Activated T-helper 1 cell treated with anti-CD3 and anti-CD28 coated beads, Interleukin-12 subunit alpha, Interleukin-12 subunit beta, Interleukin-2, Interleukin-4 antibody, amounts not matched to agents 30 ng/mL and 10 ng/mL and 1 ng/mL, durations not matched to agents 14 hours and 24 hours and 36 hours (primary cell): ENCODE data around the gene CELF4. TPM values are rescaled to one million over a fixed set of nuclear protein-coding genes. Genes with fewer than 3 reads are reported as not detected.

ENCODE experiments used
- DNase-seq: peaks from one replicate; pipeline ENCODE4 v3.0.0; 2021; ENCODE audit warnings: low spot score
- H3K27ac Mint-ChIP-seq: one replicate; pipeline ENCODE4 v1.8.0; 2021; ENCODE audit warnings: mild to moderate bottlenecking, mixed read lengths
- H3K27me3 Mint-ChIP-seq: one replicate; pipeline ENCODE4 v1.8.0; 2022; ENCODE audit warnings: mild to moderate bottlenecking, moderate library complexity, mixed read lengths; ENCODE audit not compliant: insufficient read depth
- H3K36me3 Mint-ChIP-seq: one replicate; pipeline ENCODE4 v1.8.0; 2021; ENCODE audit warnings: low read depth, mixed read lengths
- H3K4me1 Mint-ChIP-seq: one replicate; pipeline ENCODE4 v1.8.0; 2021; ENCODE audit warnings: low read depth, mixed read lengths
- H3K4me3 Mint-ChIP-seq: one replicate; pipeline ENCODE4 v1.8.0; 2021; ENCODE audit warnings: mild to moderate bottlenecking, moderate library complexity, mixed read lengths
- H3K9me3 Mint-ChIP-seq: one replicate; pipeline ENCODE4 v1.8.0; 2021; ENCODE audit warnings: mixed read lengths
- intact Hi-C: fragments of 100-400 bp; cut with micrococcal nuclease; formaldehyde crosslinking; loops from one replicate; pipeline ENCODE4 v1.15.1; 2024
- total RNA-seq: library from RNA; stranded (reverse); gene quantifications from 2 replicates; pipeline ENCODE4 v1.2.3, GENCODE V29; 2022

Gene CELF4
- total RNA-seq, 1 donor from 2014 or later: not detected

DNA sequence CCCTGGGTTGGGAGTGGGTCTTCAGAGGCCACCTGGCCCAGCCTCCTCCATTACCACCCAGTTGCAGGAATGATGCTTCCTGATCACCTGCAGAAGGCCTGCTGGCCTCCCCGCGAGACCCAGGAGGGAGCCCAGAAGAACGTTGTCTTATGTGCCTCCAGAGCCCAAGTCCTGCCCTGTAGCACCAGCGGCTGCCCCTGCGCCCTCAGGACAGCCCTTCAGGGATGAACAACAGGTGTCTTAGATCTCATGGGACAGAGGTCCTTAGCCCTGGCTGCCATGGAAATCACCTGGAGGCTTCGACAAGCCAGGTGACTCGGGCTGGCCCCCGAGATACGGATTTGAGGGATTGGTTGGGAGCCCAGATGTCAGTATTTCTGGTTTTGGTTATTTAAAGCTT is 278.8 kb downstream of the CELF4 start:
- intact Hi-C loops: no loop called here
- no peak overlapping the region for H3K4me3 Mint-ChIP-seq
- no peak for DNase-seq
- no peaks in the 10 kb centered on the region for H3K36me3 Mint-ChIP-seq
- no peak overlapping the region for H3K27ac Mint-ChIP-seq
- no peaks in the 10 kb centered on the region for H3K27me3 Mint-ChIP-seq
- no peaks in the 10 kb centered on the region for H3K4me1 Mint-ChIP-seq
- H3K9me3 Mint-ChIP-seq: no peaks in the 10 kb centered on the region

DNA sequence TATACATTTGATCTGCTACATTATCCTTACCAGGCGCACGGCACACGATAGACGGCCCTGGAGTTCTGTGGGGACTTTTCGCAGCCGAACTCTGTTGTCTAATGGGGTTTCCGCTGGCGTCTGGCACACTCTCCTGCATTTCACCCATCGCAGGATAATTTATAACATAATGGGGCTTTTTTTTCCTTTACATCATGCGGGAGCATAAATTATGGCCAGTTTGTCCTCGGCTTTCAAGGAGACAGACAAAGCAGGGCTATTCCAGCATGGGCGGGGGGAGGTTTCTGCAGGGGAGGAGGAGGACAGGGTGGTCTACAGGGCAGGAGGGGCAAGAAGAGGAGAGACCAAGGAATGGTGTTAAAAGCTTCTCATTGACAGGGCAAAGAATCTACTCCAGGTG is 279.8 kb downstream of the CELF4 start:
- Mint-ChIP-seq H3K36me3 (no peaks in the 10 kb centered on the region), H3K27ac (no peak overlapping the region), H3K4me1 (no peaks in the 10 kb centered on the region), H3K4me3 (no peak overlapping the region), H3K27me3 (no peaks in the 10 kb centered on the region), H3K9me3 (no peaks in the 10 kb centered on the region)
- DNase-seq: no peak
- intact Hi-C loops: no loop called here

DNA sequence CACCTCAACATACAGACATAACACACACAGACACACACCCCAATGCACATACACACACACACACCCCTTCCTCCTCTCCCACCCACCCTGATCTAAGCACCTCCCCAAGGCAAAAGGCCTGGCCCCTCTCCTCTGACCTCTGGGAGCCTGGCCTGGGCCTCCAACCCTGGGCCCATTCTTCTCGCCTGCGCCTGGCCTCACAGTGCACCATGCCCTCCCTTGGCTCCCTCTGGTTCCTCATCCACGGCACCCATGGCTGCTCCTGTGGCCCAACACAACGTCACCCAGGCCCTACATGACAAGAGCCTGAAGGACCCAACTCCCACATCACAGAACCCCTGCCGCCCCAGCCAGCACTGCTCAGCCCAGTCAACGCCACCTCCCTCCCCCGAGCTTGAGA is 281.3 kb downstream of the CELF4 start:
- H3K27me3 Mint-ChIP-seq: no peaks in the 10 kb centered on the region
- H3K36me3 Mint-ChIP-seq: no peaks in the 10 kb centered on the region
- no peak for DNase-seq
- H3K4me3 Mint-ChIP-seq: no peak overlapping the region
- H3K4me1 Mint-ChIP-seq: no peaks in the 10 kb centered on the region
- intact Hi-C loops: no loop called here
- H3K9me3 Mint-ChIP-seq: no peaks in the 10 kb centered on the region
- no peak overlapping the region for H3K27ac Mint-ChIP-seq

DNA sequence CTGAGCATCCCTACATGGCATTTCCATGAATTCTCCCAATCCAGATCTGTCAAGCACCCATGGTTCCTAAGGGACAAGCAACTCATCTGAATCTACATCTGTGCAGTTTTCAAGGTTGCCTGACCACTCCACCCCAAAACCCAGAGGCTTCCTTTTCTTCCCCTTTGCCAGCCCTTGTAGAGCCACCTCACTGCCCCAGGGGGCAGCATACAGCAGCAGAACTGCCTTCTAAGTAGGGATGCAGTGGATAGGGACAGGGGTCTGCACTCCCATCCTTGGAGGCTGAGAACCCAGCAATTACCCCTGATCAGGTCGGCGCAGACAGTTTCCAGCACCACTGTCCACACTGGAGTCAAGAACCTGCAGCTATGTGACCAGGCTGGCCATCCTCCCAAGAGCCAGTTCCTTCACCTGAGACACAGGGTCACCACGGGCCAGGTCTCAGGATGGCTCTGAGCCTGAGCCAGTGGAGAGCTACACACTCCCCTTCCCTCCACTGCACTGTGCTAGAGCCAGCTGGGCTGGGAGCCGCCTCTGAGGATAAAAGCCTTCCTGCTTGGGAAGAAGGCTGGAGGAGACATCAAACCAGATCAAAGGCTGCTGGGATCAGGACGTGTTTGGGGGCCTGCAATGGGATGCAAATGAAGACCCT is 283.1 kb downstream of the CELF4 start:
- Mint-ChIP-seq H3K36me3 (no peaks in the 10 kb centered on the region), H3K4me1 (no peaks in the 10 kb centered on the region), H3K4me3 (no peak overlapping the region), H3K9me3 (no peaks in the 10 kb centered on the region), H3K27me3 (no peaks in the 10 kb centered on the region), H3K27ac (no peak overlapping the region)
- no peak for DNase-seq
- intact Hi-C loops: no loop called here

DNA sequence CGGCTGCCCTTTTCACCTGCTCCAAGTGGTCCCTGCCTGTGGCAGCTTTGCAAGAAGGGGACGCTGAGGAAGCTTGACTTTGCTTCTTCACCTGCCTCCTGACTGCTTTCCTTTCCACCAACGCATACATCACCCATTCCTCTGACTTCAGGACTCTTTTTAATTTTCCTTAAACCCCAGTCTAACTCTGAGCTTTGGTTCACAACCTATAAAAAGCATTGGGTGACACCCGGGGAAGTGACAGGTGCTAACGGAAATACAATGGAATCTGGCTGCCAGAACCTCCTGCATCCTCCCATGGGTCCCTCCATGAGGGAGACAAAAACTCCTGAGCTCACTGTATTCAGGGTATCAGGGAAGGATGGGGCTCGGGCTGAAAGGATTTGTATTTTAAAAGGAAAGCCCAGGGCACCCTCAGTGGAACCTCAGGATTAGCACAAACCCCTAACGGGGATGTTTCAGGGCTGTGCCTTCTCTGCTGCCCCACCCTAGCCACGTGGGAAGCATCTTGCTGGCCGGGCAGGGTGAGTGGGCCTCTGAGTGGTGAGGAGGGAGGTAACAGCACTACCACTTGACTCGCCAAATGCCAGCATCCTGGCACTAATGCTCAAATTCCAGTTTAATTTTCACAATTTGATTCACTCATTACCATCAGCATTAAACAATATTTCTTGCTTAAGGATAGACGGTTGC is 284.8 kb downstream of the CELF4 start:
- DNase-seq: no peak
- intact Hi-C loops: no loop called here
- no peaks in the 10 kb centered on the region for H3K4me1 Mint-ChIP-seq

DNA sequence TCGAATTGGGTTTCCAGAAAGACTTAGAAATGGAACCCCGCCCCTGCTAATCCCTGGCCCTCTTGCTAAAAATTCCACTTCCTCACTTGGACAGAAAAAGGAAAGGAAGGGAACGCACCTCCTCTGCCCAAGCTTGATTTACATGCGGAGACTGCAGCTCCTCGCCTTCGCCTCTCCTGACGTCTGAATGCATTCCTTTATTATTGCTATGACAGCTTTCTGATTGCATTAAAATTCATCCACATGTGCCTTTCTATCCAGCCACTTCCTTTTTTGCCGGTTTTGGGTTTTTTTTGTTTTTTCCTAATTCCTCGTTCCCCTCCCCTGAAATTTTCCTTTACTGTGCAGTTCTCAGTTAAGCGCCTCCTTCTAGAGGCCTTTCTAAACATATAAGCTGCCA is 287.8 kb downstream of the CELF4 start:
- no peaks in the 10 kb centered on the region for H3K36me3 Mint-ChIP-seq
- H3K4me1 Mint-ChIP-seq: no peaks in the 10 kb centered on the region
- H3K4me3 Mint-ChIP-seq: no peak overlapping the region
- peaks cover 13% of the 10 kb centered on the region for H3K27me3 Mint-ChIP-seq
- no peak overlapping the region for H3K27ac Mint-ChIP-seq
- no peaks in the 10 kb centered on the region for H3K9me3 Mint-ChIP-seq
- intact Hi-C loops: no loop called here
- no peak for DNase-seq

More for the DNA sequence above, 284.8 kb downstream of the CELF4 start:
- Mint-ChIP-seq H3K9me3 (no peaks in the 10 kb centered on the region), H3K27me3 (peaks cover 2% of the 10 kb centered on the region), H3K4me3 (no peak overlapping the region), H3K27ac (no peak overlapping the region), H3K36me3 (no peaks in the 10 kb centered on the region)

DNA sequence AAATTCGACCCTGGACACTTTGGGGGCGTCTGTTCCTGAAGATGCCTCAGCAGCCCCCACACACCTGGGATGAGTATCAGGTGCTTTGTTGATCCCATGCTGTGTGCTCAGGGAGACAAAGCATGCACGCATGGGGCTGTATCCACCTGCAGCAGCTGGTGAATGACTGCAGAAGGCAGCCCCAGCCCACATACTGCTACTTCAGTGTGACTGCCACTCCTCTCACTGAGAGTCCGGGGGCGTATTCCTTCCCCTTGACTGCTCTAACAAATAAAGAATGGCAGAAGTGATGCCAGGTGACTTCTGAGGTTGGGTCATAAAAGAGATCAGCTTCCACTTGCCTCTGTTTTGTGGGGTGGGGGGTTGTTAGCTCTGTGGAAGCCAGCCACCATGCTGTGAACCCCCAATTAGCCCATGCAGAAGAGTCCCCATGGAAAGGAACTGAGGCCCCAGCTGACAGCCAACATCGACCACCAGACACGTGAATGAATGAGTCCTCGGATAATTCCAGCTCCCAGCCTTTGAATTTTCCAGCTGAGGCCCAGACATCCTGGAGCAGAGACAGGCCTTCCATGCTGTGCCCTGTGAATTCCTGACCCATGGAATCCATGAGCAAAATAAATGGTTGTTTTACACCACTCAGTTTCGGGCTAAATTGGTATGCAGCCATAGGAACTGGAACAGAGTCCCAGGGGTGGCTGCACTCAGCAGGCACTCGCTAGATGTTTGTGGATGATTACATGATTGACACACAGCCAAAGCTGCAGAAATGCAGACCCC is 289.3 kb downstream of the CELF4 start:
- intact Hi-C loops: no loop called here

DNA sequence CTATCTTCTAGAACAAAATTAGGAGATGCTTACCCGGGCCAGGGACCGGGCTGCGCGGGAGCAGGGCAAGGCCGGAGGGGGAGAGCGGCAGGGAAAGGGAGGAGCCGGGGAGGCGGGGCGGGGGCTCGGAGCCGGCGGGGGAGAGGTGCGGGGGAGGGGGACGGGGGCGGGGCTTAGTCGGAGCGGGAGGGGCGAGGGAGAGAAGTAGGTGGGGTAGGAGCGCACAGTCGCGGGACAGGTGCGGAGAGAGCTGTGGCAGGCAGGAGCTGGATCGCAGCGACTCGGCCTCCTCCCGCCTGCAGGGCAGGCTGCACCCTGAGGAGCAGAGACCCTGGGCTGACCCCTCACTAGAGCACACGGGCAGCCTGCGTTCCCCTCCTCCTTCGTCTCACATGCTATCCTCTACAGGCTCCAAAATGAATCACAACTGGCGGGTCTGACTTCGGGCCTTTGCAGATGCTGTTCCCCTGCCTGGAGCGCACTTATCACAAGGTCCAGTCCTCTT is 290.3 kb downstream of the CELF4 start:
- DNase-seq: no peak
- Mint-ChIP-seq H3K27ac (no peak overlapping the region), H3K4me1 (no peaks in the 10 kb centered on the region), H3K36me3 (no peaks in the 10 kb centered on the region), H3K27me3 (peaks cover 13% of the 10 kb centered on the region), H3K4me3 (no peak overlapping the region), H3K9me3 (no peaks in the 10 kb centered on the region)
- intact Hi-C loops: no loop called here

More for the DNA sequence above, 289.3 kb downstream of the CELF4 start:
- peaks cover 13% of the 10 kb centered on the region for H3K27me3 Mint-ChIP-seq
- H3K4me1 Mint-ChIP-seq: no peaks in the 10 kb centered on the region
- H3K4me3 Mint-ChIP-seq: no peak overlapping the region
- no peak overlapping the region for H3K27ac Mint-ChIP-seq
- no peaks in the 10 kb centered on the region for H3K9me3 Mint-ChIP-seq
- H3K36me3 Mint-ChIP-seq: no peaks in the 10 kb centered on the region
- no peak for DNase-seq

DNA sequence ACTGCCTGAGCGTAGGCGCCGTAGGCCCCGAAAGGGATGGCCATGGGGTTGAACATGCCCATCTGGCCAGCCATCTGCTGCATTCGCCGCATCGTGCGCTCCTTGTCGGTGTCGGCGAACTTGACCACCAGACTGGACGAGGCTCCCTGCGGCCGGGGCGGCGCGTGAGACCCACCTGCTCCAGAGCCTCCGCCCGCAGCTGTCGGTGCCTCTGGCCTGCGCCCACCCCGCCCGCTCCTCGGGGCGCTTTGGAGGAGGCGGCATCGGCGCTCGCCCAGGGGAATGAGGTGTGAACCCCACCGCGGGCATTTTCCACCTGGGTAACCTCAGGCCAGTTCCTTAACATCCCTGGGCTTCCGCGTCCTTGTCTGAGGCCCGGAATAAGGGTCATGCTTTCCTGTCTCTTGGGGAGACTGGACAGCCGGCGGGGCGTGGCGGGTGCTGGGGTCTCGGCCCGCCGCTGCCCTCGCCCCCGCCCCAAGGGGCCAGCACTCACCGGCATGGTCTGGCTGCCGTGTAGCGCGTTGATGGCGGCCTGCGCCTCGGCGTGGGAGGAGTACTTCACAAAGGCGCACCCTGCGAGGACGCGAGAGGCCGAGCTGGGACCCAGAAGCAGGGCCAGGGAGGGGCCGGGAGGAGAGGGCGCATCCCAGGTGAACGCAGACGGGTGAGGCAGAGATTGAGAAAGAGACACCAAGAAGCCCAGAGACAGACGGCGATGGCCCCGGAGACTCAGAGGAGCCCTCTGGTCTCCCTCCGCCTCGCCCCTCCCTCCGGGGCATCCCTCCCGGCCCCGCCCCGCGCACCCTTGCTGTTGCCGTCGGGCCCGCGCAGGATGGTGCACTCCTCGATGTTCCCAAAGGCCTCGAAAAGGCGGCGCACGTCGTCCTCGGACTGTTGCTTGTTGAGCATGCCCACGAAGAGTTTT is 291.0 kb downstream of the CELF4 start:
- no peak overlapping the region for H3K4me3 Mint-ChIP-seq
- H3K36me3 Mint-ChIP-seq: no peaks in the 10 kb centered on the region
- H3K9me3 Mint-ChIP-seq: no peaks in the 10 kb centered on the region
- DNase-seq: no peak
- H3K27ac Mint-ChIP-seq: no peak overlapping the region
- no peaks in the 10 kb centered on the region for H3K4me1 Mint-ChIP-seq
- peaks cover 13% of the 10 kb centered on the region for H3K27me3 Mint-ChIP-seq
- intact Hi-C loops: no loop called here

DNA sequence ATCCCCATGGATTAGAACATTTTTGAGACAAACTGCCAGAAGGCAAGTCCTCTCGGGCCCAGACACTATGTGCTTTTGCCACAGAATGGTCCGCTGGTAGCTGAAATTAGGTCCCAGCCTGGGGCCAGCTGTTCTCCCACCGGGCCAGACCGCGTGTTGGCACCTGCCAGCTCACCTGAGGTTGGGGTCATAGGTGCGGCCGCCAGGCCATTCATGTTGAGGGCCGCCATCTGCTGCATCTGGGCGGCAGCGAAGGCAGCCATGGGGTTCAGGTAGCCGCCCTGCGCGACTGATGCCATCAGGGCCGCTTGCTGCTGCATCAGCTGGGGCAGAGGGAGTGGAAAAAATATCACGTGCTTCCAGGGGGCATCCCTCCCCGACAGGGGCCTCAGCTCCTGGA is 292.8 kb downstream of the CELF4 start:
- no peaks in the 10 kb centered on the region for H3K4me1 Mint-ChIP-seq
- intact Hi-C loops: no loop called here
- no peaks in the 10 kb centered on the region for H3K36me3 Mint-ChIP-seq
- no peaks in the 10 kb centered on the region for H3K9me3 Mint-ChIP-seq
- H3K27me3 Mint-ChIP-seq: peaks cover 13% of the 10 kb centered on the region
- no peak overlapping the region for H3K27ac Mint-ChIP-seq
- H3K4me3 Mint-ChIP-seq: no peak overlapping the region
- DNase-seq: no peak

DNA sequence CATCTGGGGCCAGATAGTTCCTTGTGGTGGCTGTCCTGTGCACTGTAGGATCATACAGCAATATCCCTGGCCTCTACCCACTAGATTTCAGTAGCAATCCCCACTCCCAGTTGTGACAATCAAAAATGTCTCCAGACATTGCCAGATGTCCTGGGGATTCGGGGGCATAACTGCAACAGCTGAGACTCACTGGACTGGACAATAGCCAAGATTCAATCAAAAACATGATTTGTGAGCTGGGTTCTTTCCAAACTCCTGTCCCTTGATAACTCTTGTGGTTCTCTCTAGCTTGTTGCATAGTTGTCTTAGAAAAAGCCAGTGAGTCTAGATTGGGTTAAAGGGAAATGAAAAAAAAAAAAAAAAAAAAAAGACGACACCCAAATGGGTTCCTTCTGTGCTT is 293.4 kb downstream of the CELF4 start:
- Mint-ChIP-seq H3K4me1 (no peaks in the 10 kb centered on the region), H3K9me3 (no peaks in the 10 kb centered on the region), H3K36me3 (no peaks in the 10 kb centered on the region), H3K4me3 (no peak overlapping the region), H3K27ac (no peak overlapping the region), H3K27me3 (peaks cover 13% of the 10 kb centered on the region)
- DNase-seq: no peak
- intact Hi-C loops: no loop called here

DNA sequence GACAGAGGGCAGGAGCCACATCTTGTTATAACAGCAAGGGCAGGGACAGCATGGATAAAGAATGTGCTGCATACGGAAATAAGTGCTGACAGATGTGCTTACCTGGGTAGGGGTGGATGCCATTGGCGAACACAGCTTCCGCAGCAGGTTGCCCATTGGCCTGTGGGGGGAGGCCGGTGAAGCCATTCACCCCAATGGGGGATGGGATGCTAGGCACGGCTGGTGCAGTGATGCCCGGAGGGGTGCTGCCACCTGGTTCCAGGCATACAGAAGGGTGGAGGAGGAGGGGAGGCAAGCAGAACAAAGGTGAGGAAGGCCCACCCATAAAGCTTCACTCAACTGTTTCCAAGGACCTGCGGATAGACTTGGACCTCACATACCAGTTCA is 294.9 kb downstream of the CELF4 start:
- no peaks in the 10 kb centered on the region for H3K9me3 Mint-ChIP-seq
- no peaks in the 10 kb centered on the region for H3K4me1 Mint-ChIP-seq
- H3K27me3 Mint-ChIP-seq: peaks cover 9% of the 10 kb centered on the region
- no peak overlapping the region for H3K4me3 Mint-ChIP-seq
- no peak overlapping the region for H3K27ac Mint-ChIP-seq
- intact Hi-C loops: no loop called here
- no peaks in the 10 kb centered on the region for H3K36me3 Mint-ChIP-seq
- DNase-seq: no peak
